ENCODE measurements around the gene ANKRD63.

DNA sequence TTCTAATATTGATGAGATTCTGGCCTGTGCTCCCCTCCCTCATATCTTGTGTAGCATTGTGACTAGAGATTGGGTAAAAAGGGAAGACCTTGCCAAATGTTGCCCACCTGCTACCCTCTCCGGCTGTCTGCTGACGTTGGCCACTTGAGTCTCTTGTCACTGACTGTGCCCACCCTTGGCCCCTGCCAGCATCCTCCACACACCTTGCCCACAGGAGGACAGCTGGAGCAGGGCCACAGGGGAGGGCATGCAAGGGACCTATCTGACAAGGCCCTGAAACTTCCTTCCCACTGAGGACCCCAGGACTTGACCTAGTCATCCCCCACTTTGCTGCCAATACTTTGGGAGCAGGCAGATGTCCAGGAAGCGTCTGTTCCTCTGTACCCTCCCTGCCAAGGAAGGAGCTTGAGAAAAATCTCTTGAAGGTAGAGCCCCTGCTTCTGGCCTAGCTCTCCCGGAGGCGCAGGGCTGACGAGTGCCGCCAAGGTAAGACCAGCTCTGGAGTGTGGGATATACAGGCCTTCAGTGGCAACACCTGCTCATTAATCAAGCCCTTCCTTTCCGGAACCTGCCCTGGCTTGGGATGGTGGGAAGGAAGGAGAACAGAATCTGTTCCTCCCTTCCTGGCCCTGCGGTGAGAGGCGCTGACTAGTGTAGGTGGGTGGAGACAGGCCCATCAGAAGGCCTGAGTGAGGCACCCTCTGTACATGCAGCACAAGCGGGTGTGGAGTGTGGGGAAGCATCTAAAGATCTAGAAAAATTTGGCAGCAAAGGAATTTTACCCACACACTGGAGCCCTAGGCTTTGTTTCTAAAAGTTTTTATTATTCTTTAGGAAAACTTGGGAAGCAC lies 48.9 kb downstream of the ANKRD63 start:
- TF ChIP-seq SMC3 (IDR thresholded peaks at IDR 0.05; ENCODE audit: low read length) (no peak), CTCF (CRISPR knock-in tag; IDR thresholded peaks at IDR 0.05) (no peak), ZFP41 (CRISPR knock-in tag; IDR thresholded peaks at IDR 0.05; ENCODE audit: borderline replicate concordance) (no peak), MED1 (CRISPR knock-in tag; IDR thresholded peaks at IDR 0.05) (no peak), RBAK (CRISPR knock-in tag; IDR thresholded peaks at IDR 0.05) (no peak), SCMH1 (CRISPR knock-in tag; IDR thresholded peaks at IDR 0.05; ENCODE audit: borderline replicate concordance) (no peak), THAP9 (CRISPR knock-in tag; IDR thresholded peaks at IDR 0.05; ENCODE audit: borderline replicate concordance) (no peak), NCOR1 (IDR thresholded peaks at IDR 0.05; ENCODE audit: borderline replicate concordance, low read length) (no peak), MXD4 (CRISPR knock-in tag; IDR thresholded peaks at IDR 0.05) (no peak), POLR2A (IDR thresholded peaks at IDR 0.05; ENCODE audit: insufficient read depth in 1 of 2, low read depth in 2 of 2, low read length in 2 of 2) (no peak)
- TF ChIP-seq, protein P1, sequence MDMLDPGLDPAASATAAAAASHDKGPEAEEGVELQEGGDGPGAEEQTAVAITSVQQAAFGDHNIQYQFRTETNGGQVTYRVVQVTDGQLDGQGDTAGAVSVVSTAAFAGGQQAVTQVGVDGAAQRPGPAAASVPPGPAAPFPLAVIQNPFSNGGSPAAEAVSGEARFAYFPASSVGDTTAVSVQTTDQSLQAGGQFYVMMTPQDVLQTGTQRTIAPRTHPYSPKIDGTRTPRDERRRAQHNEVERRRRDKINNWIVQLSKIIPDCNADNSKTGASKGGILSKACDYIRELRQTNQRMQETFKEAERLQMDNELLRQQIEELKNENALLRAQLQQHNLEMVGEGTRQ (IDR thresholded peaks at IDR 0.05; ENCODE audit: low read depth, low read length) = no peak
- TF ChIP-seq, protein P1 (CRISPR knock-in tag; IDR thresholded peaks at IDR 0.05; ENCODE audit: borderline replicate concordance) = no peak
